ENCODE results near the gene HSD11B2.

Gene HSD11B2

GRCh38 chr16:67430977-67431774 is at the start of gene HSD11B2:
TSS of gene HSD11B2 (plus strand) at chr16:67431121. CDS start at chr16:67431249, 128 bp downstream.
- peak in 1 of 2 experiments; percentile 62 for DNase-seq

- no peak for DNase-seq
These were observed 47.6 kb upstream of the HSD11B2 start for GRCh38 chr16:67383284-67383683.

- no peak for DNase-seq
These were observed 46.0 kb upstream of the HSD11B2 start for GRCh38 chr16:67384778-67385510.

- no peak for DNase-seq
These were observed 44.0 kb upstream of the HSD11B2 start for GRCh38 chr16:67386861-67387455.

- no peak for DNase-seq
These were observed 43.3 kb upstream of the HSD11B2 start for GRCh38 chr16:67387479-67388079.

GRCh38 chr16:67388191-67388590 is 42.7 kb upstream of the HSD11B2 start:
- no peak for DNase-seq

- no peak for DNase-seq
These were observed 42.3 kb upstream of the HSD11B2 start for GRCh38 chr16:67388591-67388990.

- no peak for DNase-seq
These were observed 40.8 kb upstream of the HSD11B2 start for GRCh38 chr16:67389911-67390815.

GRCh38 chr16:67390816-67391423 is 40.0 kb upstream of the HSD11B2 start:
- DNase-seq, result no peak

- DNase-seq, result no peak
These were observed 39.3 kb upstream of the HSD11B2 start for GRCh38 chr16:67391424-67392300.

- no peak for DNase-seq
These were observed 38.4 kb upstream of the HSD11B2 start for GRCh38 chr16:67392301-67393059.

GRCh38 chr16:67393111-67393787 is 37.7 kb upstream of the HSD11B2 start, which contains the start of gene TPPP3:
TSS of gene TPPP3 (minus strand) at chr16:67393498. CDS start at chr16:67391111, 2,387 bp downstream.
- DNase-seq, result peak; percentile 67 to 85

GRCh38 chr16:67393788-67394154 is 37.1 kb upstream of the HSD11B2 start:
- no peak for DNase-seq

- peak in 1 of 2 experiments; percentile 10 for DNase-seq
These were observed 36.5 kb upstream of the HSD11B2 start for GRCh38 chr16:67394155-67395104.

- DNase-seq, result no peak
These were observed 35.8 kb upstream of the HSD11B2 start for GRCh38 chr16:67395105-67395457.

- peak; percentile 65 to 80 for DNase-seq
These were observed 35.3 kb upstream of the HSD11B2 start for GRCh38 chr16:67395458-67396158.
